MV-4-11 (cell line): ENCODE measurements around the gene SDR39U1.
"Not testable (repeated sequence)": the region's sequence is repeated elsewhere in the genome, so short reads cannot be mapped to it uniquely, and the experiment has no call there.

Source experiments
- DNase-seq: peaks from one replicate; lab custom pipeline; 2025; lab: John Stamatoyannopoulos, UW

The SDR39U1 gene, protein sequence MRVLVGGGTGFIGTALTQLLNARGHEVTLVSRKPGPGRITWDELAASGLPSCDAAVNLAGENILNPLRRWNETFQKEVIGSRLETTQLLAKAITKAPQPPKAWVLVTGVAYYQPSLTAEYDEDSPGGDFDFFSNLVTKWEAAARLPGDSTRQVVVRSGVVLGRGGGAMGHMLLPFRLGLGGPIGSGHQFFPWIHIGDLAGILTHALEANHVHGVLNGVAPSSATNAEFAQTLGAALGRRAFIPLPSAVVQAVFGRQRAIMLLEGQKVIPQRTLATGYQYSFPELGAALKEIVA

DNA sequence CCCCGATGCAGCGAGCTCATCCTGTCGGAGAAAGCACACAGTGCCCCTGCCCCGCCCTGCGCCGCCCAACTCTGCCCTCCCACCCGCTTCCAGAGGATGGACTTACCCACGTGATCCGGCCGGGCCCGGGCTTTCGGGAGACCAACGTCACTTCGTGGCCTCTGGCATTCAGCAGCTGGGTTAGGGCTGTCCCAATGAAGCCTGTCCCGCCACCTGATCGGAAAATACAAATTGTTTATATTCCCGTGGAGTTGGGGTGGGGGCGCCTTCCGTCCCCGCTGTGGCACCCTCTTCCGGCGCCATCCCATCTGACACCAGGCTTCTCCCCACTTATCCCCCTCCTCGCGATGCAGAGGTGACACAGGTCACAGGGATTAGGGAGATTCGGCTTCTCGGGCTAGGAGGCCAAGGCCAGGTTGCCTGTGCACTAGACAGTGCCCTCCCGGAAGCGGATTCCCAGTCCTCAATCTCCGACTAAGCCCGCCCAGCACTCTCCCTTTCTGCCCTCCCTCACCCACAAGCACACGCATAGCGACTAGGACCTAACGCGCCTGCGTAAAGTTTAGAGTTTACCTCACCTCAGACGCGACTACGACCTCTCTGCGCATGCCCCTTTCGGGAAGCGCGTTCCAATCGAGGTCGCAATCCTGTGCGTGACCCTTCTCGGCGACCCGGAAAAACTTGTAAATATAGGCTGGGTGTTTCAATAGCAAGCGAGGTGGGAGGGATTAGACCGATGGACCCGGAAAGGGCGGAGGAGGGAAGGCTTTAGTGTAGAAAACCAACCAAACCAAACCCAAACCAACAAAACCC, at the start of gene SDR39U1:
TSS of gene SDR39U1 (minus strand) at position 537 of the 813 bp plus-strand sequence. CDS start at position 530, 7 bp downstream.
- DNase-seq = peak; percentile 99

DNA sequence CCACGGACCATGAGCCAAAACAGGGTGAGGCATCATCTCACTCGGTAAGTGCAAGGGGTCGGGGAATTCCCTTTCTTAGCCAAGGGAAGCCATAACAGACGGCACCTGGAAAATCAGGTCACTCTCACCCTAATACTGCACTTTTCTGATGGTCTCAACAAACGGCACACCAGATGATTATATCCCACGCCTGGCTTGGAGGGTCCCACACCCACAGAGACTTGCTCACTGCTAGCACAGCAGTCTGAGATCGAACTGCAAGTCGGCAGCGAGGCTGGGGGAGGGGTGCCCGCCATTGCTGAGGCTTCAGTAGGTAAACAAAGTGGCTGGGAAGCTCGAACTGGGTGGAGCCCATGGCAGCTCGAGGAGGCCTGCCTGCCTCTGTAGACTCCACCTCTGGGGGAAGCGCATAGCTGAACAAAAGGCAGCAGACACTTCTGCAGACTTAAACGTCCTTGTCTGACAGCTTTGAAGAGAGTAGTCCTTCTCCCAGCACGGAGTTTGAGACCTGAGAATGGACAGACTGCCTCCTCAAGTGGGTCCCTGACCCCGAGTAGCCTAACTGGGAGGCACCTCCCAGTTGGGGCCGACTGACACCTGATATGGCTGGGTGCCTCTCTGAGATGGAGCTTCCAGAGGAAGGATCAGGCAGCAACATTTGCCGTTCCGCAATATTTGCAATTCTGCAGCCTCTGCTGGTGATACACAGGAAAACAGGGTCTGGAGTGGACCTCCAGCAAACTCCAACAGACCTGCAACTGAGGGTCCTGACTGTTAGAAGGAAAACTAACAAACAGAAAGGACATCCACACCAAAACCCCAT, 49.2 kb upstream of the SDR39U1 start:
- DNase-seq = not testable (repeated sequence)

GRCh38 chr14:24483604-24484252, 41.2 kb upstream of the SDR39U1 start:
- peak; percentile 84 for DNase-seq

DNA sequence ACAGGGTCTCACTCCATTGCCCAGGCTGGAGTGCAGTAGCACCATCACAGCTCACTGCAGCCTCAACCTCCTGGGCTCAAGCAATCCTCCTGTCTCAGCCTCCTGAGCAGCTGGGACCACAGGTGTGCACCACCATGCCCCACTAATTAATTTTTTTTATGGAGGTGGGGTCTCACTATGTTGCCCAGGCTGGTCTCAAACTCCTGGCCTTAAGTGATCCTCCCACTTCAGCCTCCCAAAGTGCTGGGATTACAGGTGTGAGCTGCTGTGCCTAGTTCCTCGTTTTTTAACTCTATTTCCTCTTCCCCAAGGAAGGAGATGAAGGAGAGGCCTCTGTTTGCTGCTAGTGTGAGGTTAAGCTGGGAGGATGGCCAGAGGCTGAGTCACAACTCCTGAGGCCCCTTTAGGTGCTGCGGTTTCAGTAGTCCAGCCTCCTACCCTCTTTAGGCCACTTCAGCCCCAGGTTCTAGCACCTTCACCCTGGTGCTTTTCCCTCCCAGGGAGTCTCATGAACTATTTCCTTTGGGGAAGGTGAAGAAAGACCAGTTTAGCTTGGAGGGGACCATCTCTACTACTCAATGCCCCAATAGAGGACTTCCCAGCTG, 40.2 kb upstream of the SDR39U1 start:
- DNase-seq = peak; percentile 43

DNA sequence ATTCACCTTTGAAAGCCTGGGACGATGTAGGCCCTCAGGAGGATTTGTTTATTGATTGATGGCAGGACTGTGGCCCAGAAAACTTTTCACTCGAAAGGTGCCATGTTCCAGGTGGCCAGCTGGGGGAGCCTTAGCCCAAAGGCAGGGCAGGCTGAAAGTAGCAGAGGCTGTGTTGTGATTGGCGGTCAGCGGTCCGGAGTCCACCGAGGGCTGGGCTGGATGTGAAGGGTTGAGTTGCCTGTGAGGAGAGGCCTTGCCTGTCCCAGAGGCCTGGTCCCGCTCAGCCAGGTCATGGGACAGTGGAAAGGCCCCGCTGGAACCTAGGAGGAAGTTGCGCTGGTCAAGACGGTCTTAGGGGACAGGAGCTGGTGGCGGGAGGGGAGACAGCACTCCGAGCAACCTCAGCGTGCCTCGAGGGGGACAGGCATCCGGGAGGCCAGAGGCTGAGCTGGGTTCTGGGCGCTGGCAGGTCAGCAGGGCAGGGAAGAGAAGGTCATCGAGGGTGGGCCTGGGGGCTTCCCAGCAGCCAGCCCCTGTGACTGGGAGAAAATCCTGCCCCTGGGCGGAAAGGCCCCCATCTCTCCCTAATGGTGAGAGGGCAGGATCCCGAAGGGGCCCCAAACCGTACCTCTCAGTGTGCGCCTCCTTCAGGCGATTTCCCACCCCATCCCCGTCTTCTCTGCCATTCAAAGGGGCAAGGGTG, 39.2 kb upstream of the SDR39U1 start:
- no peak for DNase-seq

- DNase-seq = not testable (repeated sequence)
These were observed 37.4 kb upstream of the SDR39U1 start for GRCh38 chr14:24479999-24480398.

DNA sequence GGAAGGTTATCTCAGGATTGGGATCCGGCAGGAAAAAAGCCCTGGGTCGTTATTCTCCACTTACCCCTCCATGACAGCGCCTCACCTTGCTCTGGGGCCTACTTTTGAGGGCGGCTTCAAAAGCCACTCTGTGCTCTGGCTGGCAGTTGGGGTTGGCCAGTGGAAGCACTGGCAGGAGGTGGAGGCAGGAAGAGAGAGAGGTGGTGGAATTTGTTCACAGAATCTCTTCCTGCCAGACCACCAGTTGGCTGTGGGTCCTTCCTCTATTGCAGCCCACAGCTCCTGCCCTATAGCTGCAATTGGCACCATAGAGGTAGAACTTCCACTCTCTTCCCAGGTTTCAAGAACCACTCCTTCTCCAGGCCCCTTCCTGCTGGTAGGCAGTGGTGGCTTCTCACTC, 32.7 kb upstream of the SDR39U1 start:
- no peak for DNase-seq

GRCh38 chr14:24473211-24473610, 30.6 kb upstream of the SDR39U1 start:
- DNase-seq = no peak

- DNase-seq = not testable (repeated sequence)
These were observed 27.9 kb upstream of the SDR39U1 start for GRCh38 chr14:24470450-24470849.

GRCh38 chr14:24465805-24466204, 23.2 kb upstream of the SDR39U1 start:
- no peak for DNase-seq

DNA sequence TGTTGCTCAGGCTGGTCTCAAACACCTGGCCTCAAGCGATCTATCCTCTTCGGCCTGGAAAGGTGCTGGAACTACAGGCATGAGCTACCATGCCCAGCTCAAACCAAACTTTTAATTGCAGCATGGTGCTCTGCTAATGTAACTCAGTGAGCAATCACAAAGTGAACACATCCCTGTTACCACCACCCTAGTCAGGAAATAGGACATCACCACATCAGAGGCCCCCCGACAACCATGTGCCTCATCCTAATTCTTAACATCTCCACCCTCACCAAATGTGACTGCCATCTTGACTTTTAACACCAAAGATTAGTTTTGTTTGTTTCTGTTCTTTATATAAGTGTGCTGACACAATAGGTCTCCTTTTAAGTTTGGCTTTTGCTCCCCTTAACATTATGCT, 22.8 kb upstream of the SDR39U1 start:
- DNase-seq = no peak

- DNase-seq = no peak
These were observed 21.6 kb upstream of the SDR39U1 start for GRCh38 chr14:24463884-24464785.

DNA sequence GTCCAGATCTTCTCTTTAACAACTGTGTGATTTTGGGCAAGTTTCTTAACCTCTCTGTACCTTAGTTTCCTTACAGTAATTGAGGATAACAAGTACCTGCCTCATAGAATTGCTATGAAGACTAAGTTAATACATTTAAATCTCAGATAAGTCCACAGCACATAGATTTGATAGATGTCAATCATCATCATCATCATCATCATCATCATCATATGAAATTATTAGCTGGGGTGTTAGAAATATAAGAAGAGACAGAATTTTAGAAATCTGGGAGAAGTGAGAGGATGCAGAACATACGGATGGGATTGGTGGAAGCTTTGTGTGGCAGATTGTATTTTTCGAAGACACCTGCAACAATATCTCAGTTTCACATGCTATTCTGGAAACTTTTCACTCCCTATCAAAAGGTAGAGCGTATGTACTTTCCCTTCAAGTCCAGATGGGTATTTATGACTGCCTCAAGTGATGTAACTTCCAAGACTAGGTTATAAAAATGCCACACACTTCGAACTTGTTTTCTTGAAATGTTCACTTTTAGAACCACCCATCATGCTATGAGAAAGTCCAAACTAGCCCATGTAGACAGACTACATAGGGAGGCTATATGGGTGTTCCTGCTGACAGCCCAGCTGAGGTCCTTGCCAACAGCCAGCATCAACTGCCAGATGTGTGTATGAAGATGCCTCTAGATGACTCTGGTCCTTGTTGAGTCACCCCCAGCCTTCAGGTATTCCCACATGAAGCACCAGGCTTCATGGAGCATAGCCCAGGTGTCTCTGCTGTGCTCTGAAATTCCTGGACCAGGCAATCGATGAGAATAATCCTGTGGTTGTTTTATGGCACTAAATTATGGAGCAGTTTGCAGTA, 20.7 kb upstream of the SDR39U1 start:
- no peak for DNase-seq

- no peak for DNase-seq
These were observed 18.8 kb upstream of the SDR39U1 start for GRCh38 chr14:24461336-24461735.

GRCh38 chr14:24459331-24459730, 16.8 kb upstream of the SDR39U1 start:
- DNase-seq = no peak

- DNase-seq = no peak
These were observed 16.2 kb upstream of the SDR39U1 start for GRCh38 chr14:24458736-24459135.

- no peak for DNase-seq
These were observed 14.4 kb upstream of the SDR39U1 start for GRCh38 chr14:24456980-24457379.

DNA sequence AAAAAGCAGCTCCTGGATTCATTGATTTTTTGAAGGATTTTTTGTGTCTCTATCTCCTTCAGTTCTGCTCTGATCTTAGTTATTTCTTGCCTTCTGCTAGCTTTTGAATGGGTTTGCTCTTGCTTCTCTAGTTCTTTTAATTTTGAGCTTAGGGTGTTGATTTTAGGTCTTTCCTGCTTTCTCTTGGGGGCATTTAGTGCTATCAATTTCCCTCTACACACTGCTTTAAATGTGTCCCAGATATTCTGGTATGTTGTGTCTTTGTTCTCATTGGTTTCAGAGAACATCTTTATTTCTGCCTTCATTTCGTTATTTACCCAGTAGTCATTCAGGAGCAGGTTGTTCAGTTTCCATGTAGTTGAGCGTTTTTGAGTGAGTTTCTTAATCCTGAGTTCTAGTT, 8.3 kb upstream of the SDR39U1 start:
- not testable (repeated sequence) for DNase-seq
